Gastroesophageal sphincter (tissue), 3 donors: Measurements from ENCODE around the gene OPCML.

Experiments
- EP300 ChIP-seq: sonication (generic); formaldehyde crosslinking; IDR thresholded peaks from one replicate; pipeline ENCODE4 v1.6.1; 2017; ENCODE audit warnings: antibody characterized with exemption, mild to moderate bottlenecking
- POLR2A ChIP-seq, 2 donors: fragments of 450-650 bp; IDR thresholded peaks; one replicate each; pipeline ENCODE4 v1.6.1; 2017; ENCODE audit warnings: antibody characterized with exemption in 2 of 2, mild to moderate bottlenecking in 2 of 2, moderate library complexity in 1 of 2
- POLR2AphosphoS5 ChIP-seq: sonication (generic); formaldehyde crosslinking; IDR thresholded peaks from one replicate; pipeline ENCODE4 v1.6.1; 2017; ENCODE audit warnings: antibody characterized with exemption
- TF ChIP-seq, protein P1 (sequence below), 4 experiments: fragments of 200-600 bp in 2 of 4; fragments of 450-650 bp in 2 of 4; sonication (generic) in 1 of 4; IDR thresholded peaks; one replicate each; pipeline ENCODE4 v1.5.1; 2017 to 2019; ENCODE audit warnings: antibody characterized with exemption in 4 of 4, mild to moderate bottlenecking in 2 of 4, moderate library complexity in 2 of 4

DNA sequence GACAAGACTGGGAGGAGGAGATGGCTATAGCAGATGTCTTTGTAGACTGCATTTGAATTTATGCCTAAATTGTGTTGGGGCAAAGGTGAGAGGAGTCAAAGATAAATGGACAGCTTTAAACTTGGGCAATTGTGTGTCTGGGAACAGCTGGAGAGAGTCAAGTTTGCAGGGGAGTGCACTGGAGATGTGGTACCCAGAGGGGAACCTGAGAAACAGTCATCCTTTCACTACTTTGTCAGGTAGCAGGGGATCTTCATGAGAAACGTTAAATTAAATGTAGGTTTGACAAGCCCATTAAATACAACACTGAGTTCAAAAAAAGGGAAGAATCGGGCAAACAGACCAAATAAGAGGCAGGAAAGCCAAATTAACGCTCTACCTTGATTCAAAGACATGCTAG lies 277.7 kb downstream of the OPCML start:
- no peak for TF ChIP-seq POLR2A (IDR thresholded peaks at IDR 0.05)
- TF ChIP-seq, protein P1, sequence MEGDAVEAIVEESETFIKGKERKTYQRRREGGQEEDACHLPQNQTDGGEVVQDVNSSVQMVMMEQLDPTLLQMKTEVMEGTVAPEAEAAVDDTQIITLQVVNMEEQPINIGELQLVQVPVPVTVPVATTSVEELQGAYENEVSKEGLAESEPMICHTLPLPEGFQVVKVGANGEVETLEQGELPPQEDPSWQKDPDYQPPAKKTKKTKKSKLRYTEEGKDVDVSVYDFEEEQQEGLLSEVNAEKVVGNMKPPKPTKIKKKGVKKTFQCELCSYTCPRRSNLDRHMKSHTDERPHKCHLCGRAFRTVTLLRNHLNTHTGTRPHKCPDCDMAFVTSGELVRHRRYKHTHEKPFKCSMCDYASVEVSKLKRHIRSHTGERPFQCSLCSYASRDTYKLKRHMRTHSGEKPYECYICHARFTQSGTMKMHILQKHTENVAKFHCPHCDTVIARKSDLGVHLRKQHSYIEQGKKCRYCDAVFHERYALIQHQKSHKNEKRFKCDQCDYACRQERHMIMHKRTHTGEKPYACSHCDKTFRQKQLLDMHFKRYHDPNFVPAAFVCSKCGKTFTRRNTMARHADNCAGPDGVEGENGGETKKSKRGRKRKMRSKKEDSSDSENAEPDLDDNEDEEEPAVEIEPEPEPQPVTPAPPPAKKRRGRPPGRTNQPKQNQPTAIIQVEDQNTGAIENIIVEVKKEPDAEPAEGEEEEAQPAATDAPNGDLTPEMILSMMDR (IDR thresholded peaks at IDR 0.05), result no peak
- TF ChIP-seq EP300, result no peak
- TF ChIP-seq POLR2AphosphoS5, result no peak
